ENCODE results near the gene METTL4.

GRCh38 chr18:2537296-2537695 is 34.0 kb downstream of the METTL4 start:
- TF ChIP-seq SP1 (IDR thresholded peaks at IDR 0.05): no peak
- TF ChIP-seq ARNT (IDR thresholded peaks at IDR 0.05): no peak
- no peak for TF ChIP-seq ELF4 (IDR thresholded peaks at IDR 0.05)
- TF ChIP-seq FOXK2 (IDR thresholded peaks at IDR 0.05): no peak
- TF ChIP-seq LEF1 (IDR thresholded peaks at IDR 0.05; ENCODE audit: borderline replicate concordance): no peak
